SK-N-SH (cell line): ENCODE data around the gene DFFB.

Source experiments
- MAX ChIP-seq: IDR thresholded peaks from 2 replicates; pipeline ENCODE4 v1.4.0; 2012; ENCODE audit warnings: low read depth
- POLR2AphosphoS5 ChIP-seq: IDR thresholded peaks from 2 replicates; pipeline ENCODE4 v1.6.1; 2012; ENCODE audit warnings: low read depth, low read length
- YY1 ChIP-seq: IDR thresholded peaks from 2 replicates; pipeline ENCODE4 v1.4.0; 2012; ENCODE audit warnings: low read depth, mild to moderate bottlenecking
- TF ChIP-seq, protein P1 (sequence below): fragments of 200-600 bp; sonication (generic); IDR thresholded peaks from 2 replicates; pipeline ENCODE4 v1.6.1; 2017; ENCODE audit warnings: antibody characterized with exemption, mild to moderate bottlenecking, moderate library complexity

DNA sequence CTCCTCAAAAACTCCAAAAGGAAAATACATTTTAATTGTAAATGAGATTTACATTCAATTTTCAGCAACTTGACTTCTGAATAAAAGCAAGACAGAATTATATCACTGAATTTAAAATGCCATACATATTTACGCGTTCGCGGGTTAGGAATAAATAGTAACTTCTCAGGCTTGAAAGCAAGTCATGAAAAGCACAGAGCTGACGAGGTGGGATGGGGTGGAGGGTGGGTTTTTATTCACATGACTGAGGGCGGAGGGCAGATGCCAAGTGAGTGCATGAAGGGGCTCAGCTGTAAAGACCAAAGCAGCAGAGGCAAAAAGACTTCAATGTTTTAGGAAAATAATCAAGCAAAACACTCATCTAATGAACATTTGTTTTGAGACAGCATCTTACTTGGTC lies 6.0 kb upstream of the DFFB start:
- TF ChIP-seq MAX (no peak), YY1 (no peak), POLR2AphosphoS5 (no peak)
- TF ChIP-seq, protein P1, sequence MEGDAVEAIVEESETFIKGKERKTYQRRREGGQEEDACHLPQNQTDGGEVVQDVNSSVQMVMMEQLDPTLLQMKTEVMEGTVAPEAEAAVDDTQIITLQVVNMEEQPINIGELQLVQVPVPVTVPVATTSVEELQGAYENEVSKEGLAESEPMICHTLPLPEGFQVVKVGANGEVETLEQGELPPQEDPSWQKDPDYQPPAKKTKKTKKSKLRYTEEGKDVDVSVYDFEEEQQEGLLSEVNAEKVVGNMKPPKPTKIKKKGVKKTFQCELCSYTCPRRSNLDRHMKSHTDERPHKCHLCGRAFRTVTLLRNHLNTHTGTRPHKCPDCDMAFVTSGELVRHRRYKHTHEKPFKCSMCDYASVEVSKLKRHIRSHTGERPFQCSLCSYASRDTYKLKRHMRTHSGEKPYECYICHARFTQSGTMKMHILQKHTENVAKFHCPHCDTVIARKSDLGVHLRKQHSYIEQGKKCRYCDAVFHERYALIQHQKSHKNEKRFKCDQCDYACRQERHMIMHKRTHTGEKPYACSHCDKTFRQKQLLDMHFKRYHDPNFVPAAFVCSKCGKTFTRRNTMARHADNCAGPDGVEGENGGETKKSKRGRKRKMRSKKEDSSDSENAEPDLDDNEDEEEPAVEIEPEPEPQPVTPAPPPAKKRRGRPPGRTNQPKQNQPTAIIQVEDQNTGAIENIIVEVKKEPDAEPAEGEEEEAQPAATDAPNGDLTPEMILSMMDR = no peak
